H4 (cell line): ENCODE data around the gene MAT1A. TPM values are rescaled to one million over a fixed set of nuclear protein-coding genes. Genes with fewer than 3 reads are reported as not detected.
"Not testable (repeated sequence)": the region's sequence is repeated elsewhere in the genome, so short reads cannot be mapped to it uniquely, and the experiment has no call there.

ENCODE experiments used
- DNase-seq: peaks from one replicate; pipeline ENCODE4 v3.0.0-alpha.2; 2015; ENCODE audit warnings: low spot score
- total RNA-seq: library from RNA; depleted of rRNA; stranded (reverse); fragments of >200 nt; shearing (Covaris generic); gene quantifications from 2 replicates; pipeline ENCODE4 v1.2.3, GENCODE V29; 2014; rRNA removed

MAT1A gene
- 1.2 and 1.7 TPM in 2 replicates for total RNA-seq

GRCh38 chr10:80289451-80290287 lies at the start of gene MAT1A:
TSS of gene MAT1A (minus strand) at chr10:80289658. CDS start at chr10:80289423, 235 bp downstream.
- peak; percentile 83 for DNase-seq

GRCh38 chr10:80333983-80334382 lies 44.5 kb upstream of the MAT1A start:
- DNase-seq: no peak

- no peak for DNase-seq
Observed at GRCh38 chr10:80324891-80325364, 35.5 kb upstream of the MAT1A start.

- DNase-seq: peak; percentile 72
Observed at GRCh38 chr10:80324086-80324485, 34.6 kb upstream of the MAT1A start.

- no peak for DNase-seq
Observed at GRCh38 chr10:80323311-80323710, 33.9 kb upstream of the MAT1A start.

GRCh38 chr10:80322711-80323110 lies 33.3 kb upstream of the MAT1A start:
- DNase-seq: no peak

GRCh38 chr10:80322158-80322557 lies 32.7 kb upstream of the MAT1A start:
- DNase-seq: no peak

GRCh38 chr10:80321183-80321582 lies 31.7 kb upstream of the MAT1A start:
- DNase-seq: no peak

GRCh38 chr10:80320377-80320776 lies 30.9 kb upstream of the MAT1A start:
- DNase-seq: no peak

GRCh38 chr10:80319725-80320290 lies 30.4 kb upstream of the MAT1A start:
- DNase-seq: no peak

GRCh38 chr10:80319318-80319717 lies 29.9 kb upstream of the MAT1A start:
- no peak for DNase-seq

- DNase-seq: no peak
Observed at GRCh38 chr10:80318742-80319141, 29.3 kb upstream of the MAT1A start.

GRCh38 chr10:80315391-80315790 lies 25.9 kb upstream of the MAT1A start:
- DNase-seq: no peak

GRCh38 chr10:80313523-80313922 lies 24.1 kb upstream of the MAT1A start:
- no peak for DNase-seq

- not testable (repeated sequence) for DNase-seq
Observed at GRCh38 chr10:80305989-80306388, 16.5 kb upstream of the MAT1A start.

GRCh38 chr10:80296942-80297341 lies 7.5 kb upstream of the MAT1A start:
- no peak for DNase-seq

GRCh38 chr10:80292607-80293239 lies 3.3 kb upstream of the MAT1A start:
- DNase-seq: no peak

- no peak for DNase-seq
Observed at GRCh38 chr10:80290474-80291220, 1.2 kb upstream of the MAT1A start.

- no peak for DNase-seq
Observed at GRCh38 chr10:80288849-80289248, 609 bp downstream of the MAT1A start.

GRCh38 chr10:80284522-80284921 lies 4.9 kb downstream of the MAT1A start:
- no peak for DNase-seq

- peak; percentile 2 for DNase-seq
Observed at GRCh38 chr10:80283536-80284199, 5.8 kb downstream of the MAT1A start.
